Stimulated activated CD8-positive, alpha-beta memory T cell treated with anti-CD3 and anti-CD28 coated beads, Interleukin-7, amount 100 ng/mL, for 48 hours (primary cell): ENCODE results near the gene GLG1.
A peak's percentile ranks its signal among the peaks of the same experiment; 100 is the strongest.
"Not testable (repeated sequence)": the region's sequence is repeated elsewhere in the genome, so short reads cannot be mapped to it uniquely, and the experiment has no call there.

Source experiments
- DNase-seq, 2 donors: peaks; one replicate each; pipeline ENCODE4 v3.0.0-alpha.2; 2020; ENCODE audit warnings: low read depth in 1 of 2; ENCODE audit errors: extremely low read depth in 1 of 2

The GLG1 gene

DNA sequence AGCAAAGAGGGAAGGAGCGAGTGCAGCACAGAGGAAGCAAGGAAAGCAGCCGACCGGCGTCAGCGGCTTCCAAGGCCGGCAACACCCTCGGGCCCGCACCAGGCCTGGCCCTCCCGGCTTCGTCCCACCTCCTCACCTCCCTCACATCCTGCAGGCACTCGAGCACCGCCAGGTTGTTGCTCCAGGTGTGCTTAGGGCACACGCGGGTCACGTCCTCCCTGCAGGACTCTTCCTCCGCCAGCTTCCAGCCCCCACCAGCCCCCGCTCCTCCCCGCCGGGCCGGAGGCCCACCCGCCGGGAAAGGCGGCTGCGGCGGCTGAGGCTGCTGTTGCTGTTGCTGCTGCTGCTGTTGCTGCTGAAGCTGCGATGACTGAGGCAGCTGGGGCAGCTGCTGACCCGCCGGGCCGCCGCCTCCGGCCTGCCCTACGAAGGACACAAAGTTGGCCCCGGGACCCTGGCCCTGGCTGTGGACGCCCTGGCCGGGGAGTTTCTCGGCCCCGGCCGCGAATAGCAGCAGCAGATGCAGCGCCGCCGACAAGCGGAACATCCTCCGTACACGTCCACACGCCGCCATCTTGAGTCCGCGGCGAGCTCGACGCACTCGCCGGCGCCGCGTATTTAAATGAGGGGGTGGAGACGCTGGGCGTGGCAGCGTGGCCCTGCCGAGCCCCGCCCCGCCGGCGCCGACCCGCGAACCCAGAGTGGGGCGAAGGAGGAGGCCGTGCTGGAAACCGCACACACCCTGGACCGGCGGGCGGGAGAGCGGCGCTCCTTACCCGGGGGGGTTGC is at the start of gene GLG1:
GLG1 (minus strand) TSS at position 594 of the 789 bp plus-strand sequence; CDS start at position 574, 20 bp downstream.
- DNase-seq = peak; percentile 79 to 84

- DNase-seq = no peak
These were observed 47.7 kb upstream of the GLG1 start for GRCh38 chr16:74654536-74655050.

DNA sequence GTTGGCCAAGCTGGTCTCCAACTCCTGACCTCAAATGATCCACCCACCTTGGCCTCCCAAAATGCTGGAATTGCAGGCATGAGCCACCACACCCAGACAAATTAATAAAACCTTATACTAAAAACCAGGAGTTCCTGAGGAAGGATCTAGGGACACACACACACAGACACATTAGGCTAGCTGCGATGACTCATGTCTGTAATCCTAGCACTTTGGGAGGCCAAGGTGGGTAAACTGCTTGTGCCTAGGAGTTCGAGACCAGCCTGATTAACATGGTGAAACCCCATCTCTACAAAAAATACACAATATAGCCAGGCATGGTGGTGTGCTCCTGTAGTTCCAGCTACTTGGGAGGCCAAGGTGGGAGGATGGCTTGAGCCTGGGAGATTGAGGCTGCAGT is 46.0 kb upstream of the GLG1 start:
- DNase-seq = not testable (repeated sequence)

GRCh38 chr16:74652249-74652648 is 45.3 kb upstream of the GLG1 start:
- no peak for DNase-seq

GRCh38 chr16:74651841-74652240 is 44.9 kb upstream of the GLG1 start:
- DNase-seq = no peak

GRCh38 chr16:74650966-74651567 is 44.2 kb upstream of the GLG1 start:
- DNase-seq = no peak

DNA sequence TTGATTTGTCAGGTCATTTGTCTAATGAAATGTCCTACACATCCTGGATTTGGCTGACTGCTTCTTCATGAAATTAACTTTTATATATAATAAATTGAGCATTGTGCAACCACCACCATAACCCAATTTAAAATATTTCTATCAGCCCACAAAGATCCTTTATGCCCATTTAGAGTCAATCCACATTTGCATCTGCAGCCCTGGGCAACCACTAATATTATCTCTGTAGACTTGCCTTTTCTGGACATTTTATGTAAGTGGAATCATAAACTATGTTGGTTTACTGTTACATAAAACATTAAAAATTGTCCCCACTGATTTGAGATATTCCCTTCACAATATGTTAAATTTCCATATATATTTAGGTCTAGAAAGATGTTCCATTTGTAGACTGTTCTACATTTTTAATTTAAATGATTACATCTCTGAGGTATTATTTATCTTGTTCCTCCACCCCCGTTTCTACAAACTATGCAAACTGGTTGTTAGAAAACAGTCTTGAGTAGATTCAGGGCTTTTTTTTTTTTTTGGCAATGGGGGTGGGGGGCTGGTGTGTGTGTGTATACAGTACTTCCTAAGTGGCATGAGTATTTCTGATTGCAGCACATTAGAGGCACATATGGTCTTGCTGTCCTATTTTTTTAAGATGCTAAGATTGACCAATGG is 43.1 kb upstream of the GLG1 start:
- no peak for DNase-seq

GRCh38 chr16:74641969-74642368 is 35.1 kb upstream of the GLG1 start:
- no peak for DNase-seq

GRCh38 chr16:74637742-74638453 is 31.0 kb upstream of the GLG1 start:
- no peak for DNase-seq

GRCh38 chr16:74635303-74635702 is 28.4 kb upstream of the GLG1 start:
- DNase-seq = no peak

DNA sequence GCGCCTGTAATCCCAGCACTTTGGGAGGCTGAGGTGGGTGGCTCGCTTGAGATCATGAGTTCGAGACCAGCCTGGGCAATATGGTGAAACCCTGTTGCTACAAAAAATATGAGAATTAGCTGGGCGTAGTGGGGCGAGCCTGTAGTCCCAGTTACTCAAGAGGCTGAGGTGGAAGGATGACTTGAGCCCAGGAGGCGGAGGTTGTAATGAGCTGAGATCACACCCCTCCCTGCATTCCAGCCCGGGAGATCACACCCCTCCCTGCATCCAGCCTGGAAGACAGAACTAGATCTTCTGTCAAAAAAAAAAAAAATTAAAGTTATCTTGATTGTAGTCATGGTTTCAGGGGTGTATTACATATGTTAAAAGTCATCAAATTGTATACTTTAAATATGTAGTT is 26.8 kb upstream of the GLG1 start:
- DNase-seq = no peak

DNA sequence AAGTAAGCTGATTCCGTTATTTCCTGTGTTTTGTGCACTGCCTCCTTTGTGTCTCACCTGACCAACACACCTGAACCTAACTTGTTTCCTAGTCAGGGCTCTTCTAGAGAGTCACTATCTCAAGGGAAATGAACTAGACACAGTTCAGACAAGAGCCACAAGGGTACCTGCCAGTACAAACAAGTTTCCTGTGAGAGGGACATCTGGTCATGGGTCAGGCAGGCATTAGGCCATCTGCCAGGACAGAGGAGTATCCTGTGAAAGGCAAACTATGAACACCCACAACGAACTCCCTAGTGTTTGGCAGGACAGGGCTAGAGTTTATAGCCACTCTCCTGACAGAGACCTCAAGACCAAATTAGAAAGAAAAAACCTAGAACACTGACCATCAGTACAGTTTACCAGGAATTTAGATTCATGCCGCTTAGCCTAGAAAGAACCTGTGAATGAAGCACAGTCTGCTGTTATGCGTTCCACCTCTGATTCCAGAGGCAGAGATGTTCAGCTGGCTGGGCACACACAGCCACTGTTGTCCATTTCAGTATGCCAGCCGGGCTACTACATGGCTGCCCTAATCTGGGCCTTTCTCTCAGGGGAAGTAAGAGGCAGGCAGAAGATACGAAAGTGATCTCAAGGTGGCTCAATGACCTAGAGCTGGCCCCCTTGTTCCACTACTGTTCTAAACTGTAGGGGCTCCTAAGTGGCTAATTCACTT is 20.7 kb upstream of the GLG1 start:
- no peak for DNase-seq

GRCh38 chr16:74626741-74627416 is 20.0 kb upstream of the GLG1 start:
- DNase-seq = no peak

DNA sequence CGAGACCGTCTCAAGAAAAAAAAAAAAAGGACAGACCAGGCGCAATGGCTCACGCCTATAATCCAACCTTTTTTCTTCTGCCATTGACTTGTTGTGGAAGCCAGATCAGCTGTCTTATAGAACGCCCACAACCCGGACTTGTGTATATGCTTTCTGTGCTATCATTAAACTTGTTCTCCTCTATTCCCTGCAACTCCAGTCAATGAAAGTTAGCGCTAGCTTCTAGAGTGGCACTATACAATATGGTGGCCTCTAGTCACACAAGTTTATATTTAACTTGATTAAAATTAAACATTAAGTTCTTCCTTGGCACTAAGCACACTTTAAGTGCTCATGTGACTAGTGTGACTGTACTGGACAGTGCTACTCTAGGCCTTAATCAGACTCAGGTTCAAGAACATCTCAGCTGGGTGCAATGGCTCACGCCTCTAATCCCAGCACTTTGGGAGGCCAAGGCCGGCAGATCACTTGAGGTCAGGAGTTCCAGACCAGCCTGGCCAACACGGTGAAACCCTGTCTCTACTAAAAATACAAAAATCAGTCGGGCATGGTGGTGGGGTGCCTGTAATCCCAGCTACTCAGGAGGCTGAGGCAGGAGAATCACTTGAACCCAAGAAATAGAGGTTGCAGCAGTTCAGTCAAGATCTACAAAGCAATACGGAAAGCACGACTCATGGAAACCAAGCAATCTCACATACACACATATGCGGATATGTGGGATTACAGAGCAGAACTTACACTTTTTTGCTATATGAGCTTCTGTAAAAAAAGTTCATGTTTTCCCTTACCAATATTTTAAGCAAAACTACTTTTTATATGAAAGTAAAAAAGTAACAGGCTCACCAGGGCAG is 18.8 kb upstream of the GLG1 start:
- DNase-seq = no peak

DNA sequence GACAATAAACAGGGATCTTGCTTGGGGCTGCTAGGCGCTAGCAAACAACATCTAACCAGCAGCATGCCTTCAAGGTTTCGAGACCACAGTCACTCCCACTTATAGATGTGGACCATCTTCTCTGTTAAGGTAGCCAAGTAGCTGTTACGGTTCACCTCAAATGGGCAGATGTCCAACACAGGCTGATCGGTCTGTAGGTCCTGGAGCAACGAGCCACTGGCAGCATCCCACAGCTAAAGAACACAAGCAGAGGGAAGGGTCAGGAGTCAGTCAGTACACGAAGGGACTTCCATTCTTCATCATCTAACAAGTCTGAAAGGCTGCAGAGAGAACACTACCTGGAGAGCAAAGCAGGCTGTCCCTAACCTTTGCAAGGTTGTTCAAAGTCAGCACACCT is 16.9 kb upstream of the GLG1 start:
- no peak for DNase-seq

DNA sequence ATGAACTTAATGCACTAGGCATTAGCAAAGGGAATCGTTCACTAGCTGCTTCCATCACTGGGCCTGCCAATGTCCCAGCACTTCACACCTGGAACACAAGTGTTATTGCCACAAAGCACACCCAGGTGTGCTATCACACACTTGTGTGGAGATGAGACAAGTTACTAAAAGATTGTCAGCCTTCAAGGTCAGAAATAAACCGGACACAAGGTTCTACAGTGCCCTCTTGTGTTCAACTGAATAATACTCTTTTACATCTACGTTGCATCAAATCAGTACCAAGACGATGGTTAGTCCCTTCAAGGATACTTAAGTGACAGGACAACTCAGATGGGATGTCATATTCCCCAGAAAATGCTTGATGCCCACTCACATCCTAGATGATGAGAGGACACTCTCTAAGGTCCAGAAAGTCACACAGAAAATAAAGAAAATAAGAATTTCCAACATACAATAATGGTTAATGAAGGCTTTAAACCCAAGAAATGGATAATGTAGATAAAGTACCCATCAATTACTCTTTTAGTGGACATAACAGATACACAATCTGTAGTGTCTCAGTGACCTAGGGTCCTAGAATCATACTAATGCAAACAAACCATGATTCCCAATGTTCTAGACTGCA is 16.4 kb upstream of the GLG1 start:
- no peak for DNase-seq

GRCh38 chr16:74622005-74622404 is 15.1 kb upstream of the GLG1 start:
- no peak for DNase-seq

DNA sequence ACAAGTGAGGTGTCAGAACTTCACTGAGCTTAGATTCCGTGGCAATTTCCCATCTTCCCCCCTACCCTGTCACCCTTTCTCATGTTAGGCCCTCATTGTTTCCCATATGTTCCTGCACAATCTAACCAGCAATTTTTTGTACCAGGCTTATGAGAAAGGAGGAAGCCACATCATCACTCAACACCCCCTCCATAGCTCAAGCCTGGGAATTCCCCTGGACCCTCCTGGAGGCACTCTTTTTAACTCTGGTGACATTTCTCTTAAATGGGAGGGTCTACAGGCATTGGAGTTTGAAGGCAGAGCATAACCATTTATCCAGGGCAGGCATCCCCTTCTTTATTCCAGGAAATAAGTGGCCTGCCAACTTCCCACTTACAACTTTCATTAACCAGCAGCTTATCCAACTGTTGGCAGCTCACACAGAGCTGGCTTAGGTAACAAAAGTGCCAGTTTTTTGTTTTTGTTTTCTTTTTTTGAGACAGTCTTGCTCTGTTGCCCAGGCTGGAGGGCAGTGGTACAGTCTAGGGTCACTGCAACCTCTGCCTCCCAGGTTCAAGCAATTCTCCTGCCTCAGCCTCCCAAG is 10.4 kb upstream of the GLG1 start:
- DNase-seq = no peak
